GM19372 (cell line): ENCODE measurements around the gene DNAJB1.

Experiments
- ATAC-seq: cut with Tn5 transposase; IDR thresholded peaks from one replicate; pipeline ENCODE4 v1.9.1; 2021; ENCODE audit warnings: mild to moderate bottlenecking, low read depth, moderate library complexity; ENCODE audit not compliant: unreplicated experiment

DNAJB1 gene

DNA sequence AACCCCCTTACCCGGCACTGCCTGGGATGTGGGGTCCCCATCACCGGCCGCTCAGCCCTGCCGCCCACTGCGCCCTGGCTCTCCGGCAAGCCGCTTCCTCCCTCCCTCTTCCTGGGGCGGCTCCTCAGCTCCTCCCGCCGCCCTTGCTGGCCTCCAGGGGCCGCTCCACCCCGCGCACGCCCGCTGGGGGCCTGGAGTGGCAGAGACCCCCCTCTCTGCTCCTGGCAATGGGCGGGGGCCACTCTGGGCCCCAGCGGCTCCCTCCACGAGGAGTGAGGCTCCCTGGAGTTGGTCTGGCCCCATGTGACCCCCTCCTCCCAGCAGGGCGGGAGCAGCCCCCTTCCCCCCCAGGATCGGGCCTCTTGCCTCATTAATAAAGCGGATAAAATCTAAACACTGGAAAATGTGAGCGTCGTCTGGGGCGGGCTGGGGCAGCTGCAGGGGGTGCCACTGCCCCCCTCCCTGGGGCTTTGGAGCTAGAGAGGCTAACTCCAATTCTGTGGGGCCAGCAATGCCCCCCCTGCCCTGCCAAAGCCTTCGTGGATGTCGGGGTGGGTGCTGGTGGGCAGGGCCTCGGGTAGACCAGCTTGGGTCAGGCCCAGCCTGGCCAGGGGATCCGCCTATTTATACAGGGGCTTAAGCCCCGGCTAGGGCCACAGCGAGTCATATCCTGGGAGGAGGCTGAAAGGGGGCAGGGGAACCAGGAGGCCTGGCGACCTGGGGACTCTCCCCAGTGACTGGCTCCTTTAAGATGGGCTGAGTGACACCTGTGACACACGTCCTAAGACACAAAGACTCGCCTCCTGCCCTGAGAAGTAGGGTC is 42.7 kb downstream of the DNAJB1 start, which contains the start of gene PTGER1:
Gene PTGER1 (minus strand): TSS at position 104 of the 823 bp plus-strand sequence. CDS start 1,034 bp downstream, outside the sequence.
- ATAC-seq, result no peak

DNA sequence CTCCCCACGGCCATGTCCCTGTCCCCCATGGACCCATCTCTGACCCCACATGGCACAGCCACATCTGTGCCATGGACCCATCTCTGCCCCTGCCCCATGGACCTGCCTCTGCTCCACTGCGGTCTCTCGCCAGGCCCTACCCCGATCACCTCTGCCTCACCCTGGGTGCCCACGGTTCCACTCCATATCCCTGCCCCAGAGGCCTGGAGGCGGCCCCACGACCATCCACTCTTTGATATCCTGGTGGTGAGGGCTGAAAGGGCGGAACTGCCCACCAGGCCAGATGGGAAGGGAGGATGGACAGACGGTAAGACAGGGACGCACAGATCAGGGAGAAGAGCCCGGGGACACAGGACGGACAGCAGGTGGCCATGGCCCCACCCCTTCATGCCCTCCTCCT is 43.4 kb downstream of the DNAJB1 start:
- no peak for ATAC-seq

DNA sequence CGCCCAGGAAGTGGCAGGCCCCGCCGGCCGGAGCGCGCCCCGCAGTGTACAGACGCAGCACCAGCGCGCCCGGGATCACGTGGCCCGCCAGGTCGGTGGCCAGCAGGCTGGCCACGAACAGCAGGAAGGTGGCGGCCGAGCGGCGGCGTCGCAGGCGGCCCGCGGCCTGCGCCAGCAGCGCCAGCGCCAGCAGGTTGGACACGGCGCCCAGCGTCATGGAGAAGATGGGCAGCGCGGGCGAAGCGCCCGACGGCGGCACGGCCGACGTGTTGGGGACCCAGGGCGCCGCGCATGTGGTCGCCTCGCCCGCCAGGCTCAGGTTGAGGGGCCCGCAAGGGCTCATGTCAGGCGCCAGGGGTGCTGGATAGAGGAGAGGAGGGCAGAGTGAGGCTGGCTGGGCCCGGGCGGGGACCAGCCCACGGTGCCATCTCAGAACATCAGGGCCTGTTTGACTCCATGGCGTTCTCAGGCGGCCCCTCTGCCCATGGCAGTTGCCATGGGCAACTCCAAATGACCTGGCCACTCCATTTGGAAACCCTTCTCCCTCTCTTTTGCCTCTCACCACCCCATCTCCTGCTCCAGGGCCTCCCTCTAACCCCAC is 44.1 kb downstream of the DNAJB1 start:
- ATAC-seq, result no peak

DNA sequence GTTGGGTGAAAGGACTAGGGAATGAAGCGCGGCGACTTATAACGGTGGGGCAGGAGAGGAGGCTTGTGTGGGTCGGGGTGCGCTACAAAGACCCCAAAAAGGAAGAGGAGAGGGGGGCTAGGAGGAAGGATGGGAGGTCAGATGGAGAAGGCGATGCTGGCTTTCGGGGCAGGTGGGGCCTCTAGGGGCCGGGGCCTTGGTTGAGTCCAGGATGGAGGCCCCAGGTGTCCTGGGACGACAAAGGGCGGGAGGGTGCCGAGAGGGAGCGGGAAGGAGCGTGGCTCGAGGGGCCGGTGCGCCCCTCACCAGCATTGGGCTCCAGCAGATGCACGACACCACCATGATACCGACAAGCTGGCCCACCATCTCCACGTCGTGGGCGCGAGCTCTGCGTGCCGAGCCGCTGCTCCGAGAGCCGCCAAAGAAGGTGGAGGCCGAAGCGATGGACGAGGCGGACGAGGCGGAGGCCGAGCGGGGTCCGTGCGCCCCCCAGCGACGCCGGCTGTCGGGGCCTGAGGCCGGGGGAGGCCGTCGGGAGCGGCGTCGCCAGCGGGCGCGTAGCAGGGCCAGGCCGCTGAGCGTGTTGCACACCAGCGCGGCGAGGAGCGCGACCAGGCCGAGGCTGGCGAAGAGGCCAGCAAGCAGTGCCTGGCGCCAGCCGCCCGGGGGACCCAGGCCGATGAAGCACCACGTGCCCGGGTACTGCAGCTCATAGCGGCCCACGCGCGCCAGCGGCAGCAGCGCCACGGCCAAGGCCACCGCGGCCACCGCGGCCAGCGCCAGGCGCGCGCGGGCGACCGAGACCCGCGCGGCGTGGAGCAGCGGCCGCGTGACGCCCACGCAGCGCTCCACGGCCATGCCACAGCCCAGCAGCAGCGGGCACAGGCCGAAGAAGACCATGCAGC is 44.9 kb downstream of the DNAJB1 start:
- ATAC-seq, result no peak

DNA sequence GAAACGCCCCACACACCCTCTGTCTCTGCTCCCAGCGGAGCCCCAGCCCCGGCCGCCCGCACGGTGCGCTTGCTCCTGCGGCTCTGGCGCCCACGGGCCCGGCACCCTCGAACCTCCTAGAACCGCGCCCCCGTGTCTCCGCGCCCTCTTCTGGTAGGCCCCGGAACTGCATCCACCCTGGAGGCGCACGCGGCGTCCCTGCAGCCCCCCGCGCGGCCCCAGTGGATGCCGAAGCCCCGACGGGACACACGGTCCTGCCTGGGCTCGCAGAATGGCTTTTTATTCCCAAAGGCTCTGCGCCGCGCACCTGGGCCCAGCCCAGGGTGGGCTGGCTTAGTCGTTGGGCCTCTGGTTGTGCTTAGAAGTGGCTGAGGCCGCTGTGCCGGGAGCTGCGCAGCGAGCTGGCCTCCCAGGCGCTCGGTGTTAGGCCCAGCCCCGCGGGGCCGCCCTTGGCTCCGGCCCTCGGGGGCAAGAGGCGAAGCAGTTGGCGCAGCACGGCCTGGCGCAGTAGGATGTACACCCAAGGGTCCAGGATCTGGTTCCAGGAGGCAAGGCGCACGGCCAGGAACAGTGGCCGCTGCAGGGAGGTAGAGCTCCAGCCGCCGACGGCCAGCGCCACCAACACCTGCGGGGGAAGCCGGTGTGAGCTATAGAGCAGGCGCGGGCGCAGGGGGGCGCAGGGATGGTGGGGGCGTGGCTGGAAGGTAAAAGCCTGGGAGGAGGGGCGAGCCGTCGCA is 45.8 kb downstream of the DNAJB1 start:
- ATAC-seq, result no peak

DNA sequence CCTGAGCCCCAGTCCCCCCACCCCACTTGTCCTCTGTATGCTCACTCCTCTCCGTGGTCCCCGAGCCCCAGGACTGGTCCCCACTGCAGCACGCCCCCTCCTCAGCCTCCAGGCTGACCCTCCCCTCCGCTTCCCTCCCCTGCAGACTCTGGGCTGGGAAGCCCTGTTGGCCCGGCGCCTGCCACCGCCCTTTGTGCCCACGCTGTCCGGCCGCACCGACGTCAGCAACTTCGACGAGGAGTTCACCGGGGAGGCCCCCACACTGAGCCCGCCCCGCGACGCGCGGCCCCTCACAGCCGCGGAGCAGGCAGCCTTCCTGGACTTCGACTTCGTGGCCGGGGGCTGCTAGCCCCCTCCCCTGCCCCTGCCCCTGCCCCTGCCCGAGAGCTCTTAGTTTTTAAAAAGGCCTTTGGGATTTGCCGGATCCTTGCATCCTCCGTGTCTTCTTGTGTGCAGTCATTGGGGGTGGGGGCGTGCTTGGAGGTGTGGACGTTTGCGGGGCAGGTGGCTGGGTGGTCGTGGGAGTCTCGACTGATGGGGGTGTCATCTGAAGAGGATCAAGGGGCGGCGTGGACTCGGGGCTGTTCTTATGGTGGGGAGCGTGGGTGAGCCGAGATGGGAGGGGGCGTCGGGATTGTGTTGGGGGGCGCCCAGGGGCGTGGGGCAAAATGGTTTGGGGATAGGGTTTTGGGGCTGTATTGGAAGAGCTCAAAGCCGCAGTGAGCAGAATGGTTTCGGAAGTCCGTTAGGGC is 46.6 kb downstream of the DNAJB1 start:
- ATAC-seq, result no peak

DNA sequence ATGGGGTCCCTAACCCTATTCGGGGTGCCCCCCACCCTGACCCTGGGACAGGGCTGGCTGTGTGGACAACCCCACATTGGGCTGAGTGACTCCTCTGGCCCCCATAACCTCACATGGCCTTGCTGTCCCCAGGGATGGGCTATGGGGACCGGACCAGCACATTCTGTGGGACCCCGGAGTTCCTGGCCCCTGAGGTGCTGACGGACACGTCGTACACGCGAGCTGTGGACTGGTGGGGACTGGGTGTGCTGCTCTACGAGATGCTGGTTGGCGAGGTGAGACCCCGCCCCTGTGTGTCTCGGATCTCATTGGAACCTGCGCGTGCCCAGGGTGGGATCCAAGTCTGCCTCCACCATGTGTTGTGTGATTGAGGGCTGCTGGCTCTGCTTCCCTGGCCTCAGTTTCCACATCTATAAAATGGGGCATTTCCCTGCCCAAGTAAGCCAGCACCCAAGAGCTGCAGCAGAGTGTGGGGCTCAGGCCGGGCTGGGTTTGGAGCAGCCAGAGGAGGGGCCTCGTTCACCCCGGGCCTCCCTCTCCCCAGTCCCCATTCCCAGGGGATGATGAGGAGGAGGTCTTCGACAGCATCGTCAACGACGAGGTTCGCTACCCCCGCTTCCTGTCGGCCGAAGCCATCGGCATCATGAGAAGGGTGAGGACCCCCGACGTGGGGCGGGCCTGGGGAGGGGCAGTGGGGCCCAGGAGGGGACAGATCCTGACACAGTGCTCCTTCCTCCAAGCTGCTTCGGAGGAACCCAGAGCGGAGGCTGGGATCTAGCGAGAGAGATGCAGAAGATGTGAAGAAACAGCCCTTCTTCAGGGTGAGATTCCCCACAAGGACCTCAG is 47.9 kb downstream of the DNAJB1 start:
- no peak for ATAC-seq

DNA sequence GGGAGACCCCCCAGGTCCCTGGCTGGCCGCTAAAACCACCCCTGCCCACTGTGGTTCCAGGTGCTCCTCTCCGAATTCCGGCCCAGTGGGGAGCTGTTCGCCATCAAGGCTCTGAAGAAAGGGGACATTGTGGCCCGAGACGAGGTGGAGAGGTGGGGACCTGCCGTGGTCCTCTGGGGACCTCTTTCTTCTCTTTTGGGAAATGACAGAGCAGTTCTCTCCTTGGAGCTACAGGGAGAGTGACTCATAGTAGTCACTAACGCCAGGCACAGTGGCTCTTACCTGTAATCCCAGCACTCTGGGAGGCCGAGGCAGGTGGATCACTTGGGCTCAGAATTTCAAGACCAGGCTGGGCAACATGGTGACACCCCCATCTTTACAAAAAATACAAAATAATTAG is 50.4 kb downstream of the DNAJB1 start:
- ATAC-seq, result no peak

DNA sequence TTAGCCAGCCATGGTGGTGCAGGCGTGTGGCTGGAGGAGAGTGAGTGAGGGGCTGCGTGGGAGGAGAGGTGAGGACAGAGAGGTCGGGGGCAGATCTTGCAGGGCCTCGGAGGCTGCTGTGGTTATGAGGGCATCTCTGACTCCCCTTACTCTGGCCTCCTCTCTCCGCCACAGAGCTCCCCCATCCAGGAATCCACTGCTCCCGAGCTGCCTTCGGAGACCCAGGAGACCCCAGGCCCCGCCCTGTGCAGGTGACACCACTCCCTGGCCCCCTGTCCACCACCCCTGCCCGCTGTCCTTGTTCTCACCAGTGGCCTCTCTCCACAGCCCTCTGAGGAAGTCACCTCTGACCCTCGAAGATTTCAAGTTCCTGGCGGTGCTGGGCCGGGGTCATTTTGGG is 50.8 kb downstream of the DNAJB1 start:
- ATAC-seq, result no peak
